ENCODE results near the gene AFAP1.

AFAP1 gene

GRCh38 chr4:7863911-7864681, 75.6 kb downstream of the AFAP1 start:
- no peak for DNase-seq

- no peak for DNase-seq
Observed at GRCh38 chr4:7862561-7863192, 77.0 kb downstream of the AFAP1 start.

- no peak for DNase-seq
Observed at GRCh38 chr4:7861440-7861881, 78.2 kb downstream of the AFAP1 start.

GRCh38 chr4:7860600-7861163, 79.0 kb downstream of the AFAP1 start:
- DNase-seq: no peak

- no peak for DNase-seq
Observed at GRCh38 chr4:7859326-7859725, 80.3 kb downstream of the AFAP1 start.

- DNase-seq: no peak
Observed at GRCh38 chr4:7858498-7858897, 81.2 kb downstream of the AFAP1 start.

- no peak for DNase-seq
Observed at GRCh38 chr4:7857993-7858392, 81.7 kb downstream of the AFAP1 start.

- DNase-seq: no peak
Observed at GRCh38 chr4:7857238-7857701, 82.4 kb downstream of the AFAP1 start.

GRCh38 chr4:7855731-7856130, 83.9 kb downstream of the AFAP1 start:
- no peak for DNase-seq

- DNase-seq: peak in 2 of 4 experiments; percentile 15 to 26
Observed at GRCh38 chr4:7854697-7855370, 84.8 kb downstream of the AFAP1 start.

GRCh38 chr4:7854216-7854615, 85.4 kb downstream of the AFAP1 start:
- DNase-seq: no peak

- no peak for DNase-seq
Observed at GRCh38 chr4:7853271-7853670, 86.4 kb downstream of the AFAP1 start.

- DNase-seq: no peak
Observed at GRCh38 chr4:7852568-7853185, 87.0 kb downstream of the AFAP1 start.

- DNase-seq: no peak
Observed at GRCh38 chr4:7850489-7850888, 89.2 kb downstream of the AFAP1 start.

- DNase-seq: no peak
Observed at GRCh38 chr4:7847206-7847605, 92.5 kb downstream of the AFAP1 start.

GRCh38 chr4:7845493-7846128, 94.0 kb downstream of the AFAP1 start:
- DNase-seq: peak in 1 of 4 experiments; percentile 16

GRCh38 chr4:7844594-7844991, 95.1 kb downstream of the AFAP1 start:
- DNase-seq: no peak

GRCh38 chr4:7843831-7844593, 95.6 kb downstream of the AFAP1 start:
- DNase-seq: peak; percentile 32 to 59 (median 50)

- DNase-seq: no peak
Observed at GRCh38 chr4:7842384-7843279, 97.0 kb downstream of the AFAP1 start.

- DNase-seq: no peak
Observed at GRCh38 chr4:7841894-7842293, 97.8 kb downstream of the AFAP1 start.

GRCh38 chr4:7841071-7841470, 98.6 kb downstream of the AFAP1 start:
- DNase-seq: no peak

Data from activated naive CD4-positive, alpha-beta T cell (primary cell).